Mucosa of gallbladder (tissue), 1 donor: ENCODE data around the gene RBSN. TPM values are rescaled to one million over a fixed set of nuclear protein-coding genes. Genes with fewer than 3 reads are reported as not detected.

ENCODE experiments used
- DNase-seq: peaks from one replicate; pipeline ENCODE4 v3.0.0-alpha.2; 2020; ENCODE audit warnings: low spot score
- total RNA-seq: library from RNA; stranded (reverse); gene quantifications from one replicate; pipeline ENCODE4 v1.2.1, GENCODE V29; 2021
- donor health status: DM: no; HTN: no; CAD: no.

Gene RBSN
- total RNA-seq, 1 donor from 2014 or later, result 19.2 TPM

GRCh38 chr3:15060029-15060428, 38.9 kb downstream of the RBSN start:
- no peak for DNase-seq

GRCh38 chr3:15056676-15057404, 42.1 kb downstream of the RBSN start:
- DNase-seq, result no peak

- no peak for DNase-seq
Measured at GRCh38 chr3:15055019-15055557, 43.9 kb downstream of the RBSN start.

GRCh38 chr3:15053541-15053940, 45.4 kb downstream of the RBSN start:
- no peak for DNase-seq

GRCh38 chr3:15052335-15053242, 46.4 kb downstream of the RBSN start:
- no peak for DNase-seq

GRCh38 chr3:15051531-15051930, 47.4 kb downstream of the RBSN start:
- DNase-seq, result no peak

GRCh38 chr3:15050405-15051092, 48.4 kb downstream of the RBSN start:
- no peak for DNase-seq

- no peak for DNase-seq
Measured at GRCh38 chr3:15049584-15049983, 49.4 kb downstream of the RBSN start.

GRCh38 chr3:15045667-15046066, 53.3 kb downstream of the RBSN start:
- DNase-seq, result no peak

- no peak for DNase-seq
Measured at GRCh38 chr3:15044326-15044725, 54.6 kb downstream of the RBSN start.

- no peak for DNase-seq
Measured at GRCh38 chr3:15043408-15044171, 55.4 kb downstream of the RBSN start.

- DNase-seq, result no peak
Measured at GRCh38 chr3:15042936-15043335, 56.0 kb downstream of the RBSN start.

GRCh38 chr3:15041950-15042349, 57.0 kb downstream of the RBSN start:
- DNase-seq, result no peak

GRCh38 chr3:15040844-15041243, 58.1 kb downstream of the RBSN start:
- DNase-seq, result no peak

GRCh38 chr3:15038306-15038705, 60.6 kb downstream of the RBSN start:
- DNase-seq, result no peak

- DNase-seq, result no peak
Measured at GRCh38 chr3:15033103-15033502, 65.8 kb downstream of the RBSN start.

- DNase-seq, result no peak
Measured at GRCh38 chr3:15032650-15033049, 66.3 kb downstream of the RBSN start.

- no peak for DNase-seq
Measured at GRCh38 chr3:15029625-15030024, 69.3 kb downstream of the RBSN start.

- DNase-seq, result no peak
Measured at GRCh38 chr3:15023719-15024118, 75.2 kb downstream of the RBSN start.

- DNase-seq, result no peak
Measured at GRCh38 chr3:15023249-15023648, 75.7 kb downstream of the RBSN start.
